OCI-LY3 (cell line): ENCODE measurements around the gene MAML2.

Experiments used
- CTCF ChIP-seq: fragments of 200-600, 300-600 bp; sonication (generic); IDR thresholded peaks from 2 replicates; pipeline ENCODE4 v1.5.1; 2014; ENCODE audit warnings: antibody characterized with exemption, low read length, low read depth
- EZH2phosphoT487 ChIP-seq: fragments of 200-600 bp; shearing (Covaris generic); IDR thresholded peaks from 2 replicates; pipeline ENCODE4 v1.6.1; 2018; ENCODE audit warnings: antibody characterized with exemption, mixed run types, low read depth

GRCh38 chr11:96144553-96144952 is 198.4 kb downstream of the MAML2 start:
- TF ChIP-seq CTCF: no peak
- no peak for TF ChIP-seq EZH2phosphoT487
